Esophagus muscularis mucosa (tissue), 4 donors: ENCODE results near the gene NRSN1. TPM values are rescaled to one million over a fixed set of nuclear protein-coding genes. Genes with fewer than 3 reads are reported as not detected.

Experiments used
- DNase-seq: peaks from one replicate; pipeline ENCODE4 v3.0.0-alpha.2; 2017; ENCODE audit errors: extremely low spot score
- H3K27ac ChIP-seq, 4 donors: fragments of 200-600 bp; sonication (generic); replicated peaks in 1 of 4; 1 replicate in 3 of 4; 2 replicates in 1 of 4; pipeline ENCODE4 v1.5.1; 2016 to 2019; ENCODE audit warnings: mild to moderate bottlenecking in 1 of 4
- H3K27me3 ChIP-seq, 4 donors: fragments of 200-600 bp; sonication (generic); one replicate each; pipeline versions ENCODE4 v1.5.1 to v1.6.0; 2016 to 2019
- H3K36me3 ChIP-seq, 4 donors: fragments of 200-600 bp; sonication (generic); one replicate each; pipeline ENCODE4 v1.5.1; 2016 to 2019
- H3K4me1 ChIP-seq, 4 donors: fragments of 200-600 bp; sonication (generic); one replicate each; pipeline ENCODE4 v1.5.1; 2016 to 2019
- H3K4me3 ChIP-seq, 4 donors: fragments of 200-600 bp; sonication (generic); 1 replicate in 2 of 4; 2 replicates in 2 of 4; pipeline ENCODE4 v1.5.1; 2016 to 2019; ENCODE audit warnings: mild to moderate bottlenecking in 4 of 4, moderate library complexity in 1 of 4
- H3K9me3 ChIP-seq, 4 donors: fragments of 200-600 bp; sonication (generic); 1 replicate in 3 of 4; 2 replicates in 1 of 4; pipeline ENCODE4 v1.5.1; 2016 to 2019
- EP300 ChIP-seq: sonication (generic); formaldehyde crosslinking; IDR thresholded peaks from one replicate; pipeline ENCODE4 v1.6.1; 2017; ENCODE audit warnings: antibody characterized with exemption
- POLR2A ChIP-seq: fragments of 450-650 bp; IDR thresholded peaks from one replicate; pipeline ENCODE4 v1.6.1; 2017; ENCODE audit warnings: antibody characterized with exemption, moderate library complexity, mild to moderate bottlenecking, low read depth
- POLR2AphosphoS5 ChIP-seq, 2 donors: sonication (generic); formaldehyde crosslinking; IDR thresholded peaks; one replicate each; pipeline ENCODE4 v1.6.1; 2017; ENCODE audit warnings: antibody characterized with exemption in 2 of 2
- WGBS: methylation state at CpG from one replicate; pipeline ENCODE4 v1.1.5; 2018; 5-methylcytosine and 5-hydroxymethylcytosine counted together
- intact Hi-C: fragments of 100-400 bp; cut with DNase I; formaldehyde crosslinking; loops from one replicate; pipeline ENCODE4 v1.15.1; 2023
- small RNA-seq, 3 donors: library from RNA; depleted of rRNA; stranded (forward); fragments of <200 nt; gene quantifications; one replicate each; pipeline ENCODE3, GENCODE V24; 2016
- total RNA-seq, 4 donors: library from RNA; depleted of rRNA; stranded (reverse); fragments of >200 nt; gene quantifications; one replicate each; pipeline versions ENCODE4 v1.1.0 to v1.2.1, GENCODE V29; 2016
- TF ChIP-seq, protein P1 (sequence below), 3 experiments: fragments of 200-600 bp in 2 of 3; fragments of 450-650 bp in 1 of 3; sonication (generic) in 2 of 3; IDR thresholded peaks; one replicate each; pipeline ENCODE4 v1.5.1; 2017 to 2019; ENCODE audit warnings: antibody characterized with exemption in 3 of 3, mild to moderate bottlenecking in 2 of 3, moderate library complexity in 1 of 3

The NRSN1 gene
- total RNA-seq, 4 donors from 2014 or later: 0.11 to 1.2 (median 0.54) TPM

GRCh38 chr6:24194978-24195700 lies 69.1 kb downstream of the NRSN1 start:
- Histone ChIP-seq H3K9me3 (no peaks in the 10 kb centered on the region), H3K27me3 (no peaks in the 10 kb centered on the region), H3K36me3 (no peaks in the 10 kb centered on the region), H3K27ac (no peak overlapping the region), H3K4me1 (no peaks in the 10 kb centered on the region), H3K4me3 (no peak overlapping the region)
- WGBS: 92% methylated on average over 2 of the region's 2 CpGs
- no peak for TF ChIP-seq EP300
- TF ChIP-seq POLR2A: no peak
- TF ChIP-seq POLR2AphosphoS5 (IDR thresholded peaks at IDR 0.05): no peak
- TF ChIP-seq, protein P1, sequence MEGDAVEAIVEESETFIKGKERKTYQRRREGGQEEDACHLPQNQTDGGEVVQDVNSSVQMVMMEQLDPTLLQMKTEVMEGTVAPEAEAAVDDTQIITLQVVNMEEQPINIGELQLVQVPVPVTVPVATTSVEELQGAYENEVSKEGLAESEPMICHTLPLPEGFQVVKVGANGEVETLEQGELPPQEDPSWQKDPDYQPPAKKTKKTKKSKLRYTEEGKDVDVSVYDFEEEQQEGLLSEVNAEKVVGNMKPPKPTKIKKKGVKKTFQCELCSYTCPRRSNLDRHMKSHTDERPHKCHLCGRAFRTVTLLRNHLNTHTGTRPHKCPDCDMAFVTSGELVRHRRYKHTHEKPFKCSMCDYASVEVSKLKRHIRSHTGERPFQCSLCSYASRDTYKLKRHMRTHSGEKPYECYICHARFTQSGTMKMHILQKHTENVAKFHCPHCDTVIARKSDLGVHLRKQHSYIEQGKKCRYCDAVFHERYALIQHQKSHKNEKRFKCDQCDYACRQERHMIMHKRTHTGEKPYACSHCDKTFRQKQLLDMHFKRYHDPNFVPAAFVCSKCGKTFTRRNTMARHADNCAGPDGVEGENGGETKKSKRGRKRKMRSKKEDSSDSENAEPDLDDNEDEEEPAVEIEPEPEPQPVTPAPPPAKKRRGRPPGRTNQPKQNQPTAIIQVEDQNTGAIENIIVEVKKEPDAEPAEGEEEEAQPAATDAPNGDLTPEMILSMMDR (IDR thresholded peaks at IDR 0.05): no peak
- no peak for DNase-seq
- intact Hi-C loops: no loop called here

DNA sequence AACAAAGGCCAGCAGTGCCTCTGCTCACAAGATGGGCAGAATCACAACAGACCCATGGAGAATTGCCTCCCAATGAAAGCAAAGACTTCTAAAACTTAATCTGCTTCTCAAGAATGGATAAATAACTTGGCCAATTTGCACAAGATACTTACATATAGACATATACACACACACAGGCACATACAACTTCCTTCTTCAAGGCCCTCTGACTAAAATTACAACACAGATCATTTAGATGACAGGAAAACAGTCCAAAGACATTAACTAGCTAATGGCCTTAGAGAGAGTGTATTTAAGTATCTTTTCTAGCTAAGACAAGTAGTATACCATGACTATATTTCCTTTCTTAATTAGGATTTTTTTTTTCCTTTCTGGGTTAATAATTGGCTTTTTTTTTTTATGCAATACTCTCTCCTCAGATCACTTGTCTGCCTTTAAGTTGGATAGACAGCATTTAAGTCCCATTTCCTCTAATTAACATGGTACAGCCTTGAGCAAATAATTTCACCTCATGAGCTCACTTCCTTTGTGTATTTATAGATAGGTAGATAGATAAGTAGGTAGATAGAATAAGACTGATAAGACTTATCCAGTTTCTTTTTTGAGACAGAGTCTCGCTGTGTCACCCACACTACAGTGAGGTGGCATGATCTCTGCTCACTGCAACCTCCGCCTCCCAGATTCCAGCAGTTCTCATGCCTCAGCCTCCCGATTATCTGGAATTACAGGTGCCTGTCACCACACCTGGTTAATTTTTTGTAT lies 70.0 kb downstream of the NRSN1 start:
- Histone ChIP-seq H3K4me1 (no peaks in the 10 kb centered on the region), H3K36me3 (no peaks in the 10 kb centered on the region), H3K27me3 (no peaks in the 10 kb centered on the region), H3K27ac (no peak overlapping the region), H3K9me3 (no peaks in the 10 kb centered on the region), H3K4me3 (no peak overlapping the region)
- intact Hi-C loops: no loop called here
- 92% methylated on average over 3 of the region's 3 CpGs for WGBS
- DNase-seq: no peak
- TF ChIP-seq, protein P1 (IDR thresholded peaks at IDR 0.05): no peak
- TF ChIP-seq POLR2AphosphoS5 (IDR thresholded peaks at IDR 0.05): no peak
- no peak for TF ChIP-seq POLR2A
- TF ChIP-seq EP300: no peak

Small RNA genes within 50 kb of the gene (small RNA-seq; reads per million reads assigned to genes)
- gene RF00218: 0 reads per million in 3 donors

Other genes with a start within 250 kb of the NRSN1 start
- gene DCDC2, start 231.8 kb downstream of the NRSN1 start, total RNA-seq: not detected